Duodenal mucosa (tissue), 2 donors: Measurements from ENCODE around the gene ULBP2.
"Not testable (repeated sequence)": the region's sequence is repeated elsewhere in the genome, so short reads cannot be mapped to it uniquely, and the experiment has no call there.

ENCODE experiments used
- H3K27ac ChIP-seq: one replicate; pipeline ENCODE4 v1.7.0; 2013; ENCODE audit warnings: low read depth, low read length
- H3K27me3 ChIP-seq, 2 donors: one replicate each; pipeline ENCODE4 v1.7.0; 2013; ENCODE audit warnings: low read length in 2 of 2, control low read depth in 1 of 2; ENCODE audit not compliant: insufficient read depth in 2 of 2, control insufficient read depth in 1 of 2
- H3K36me3 ChIP-seq, 2 donors: one replicate each; pipeline ENCODE4 v1.7.0; 2013; ENCODE audit warnings: low read length in 2 of 2, control low read depth in 1 of 2; ENCODE audit not compliant: insufficient read depth in 2 of 2, control insufficient read depth in 1 of 2
- H3K4me1 ChIP-seq, 2 donors: one replicate each; pipeline ENCODE4 v1.7.0; 2013; ENCODE audit warnings: low read length in 2 of 2, control low read depth in 1 of 2; ENCODE audit not compliant: insufficient read depth in 2 of 2, control insufficient read depth in 1 of 2
- H3K4me3 ChIP-seq, 2 donors: one replicate each; pipeline ENCODE4 v1.7.0; 2013; ENCODE audit warnings: low read length in 2 of 2, low read depth in 1 of 2
- H3K9ac ChIP-seq, 2 donors: one replicate each; pipeline ENCODE4 v1.7.0; 2013; ENCODE audit warnings: low read length in 2 of 2, low read depth in 1 of 2
- H3K9me3 ChIP-seq, 2 donors: one replicate each; pipeline ENCODE4 v1.7.0; 2013; ENCODE audit warnings: low read length in 2 of 2, control low read depth in 1 of 2; ENCODE audit not compliant: control insufficient read depth in 1 of 2

The ULBP2 gene

GRCh38 chr6:149958124-149958523, 16.3 kb downstream of the ULBP2 start:
- H3K9me3 ChIP-seq, H3K9ac ChIP-seq: not testable (repeated sequence)
- H3K27me3 ChIP-seq, result peaks cover 47 to 55% of the 10 kb centered on the region in 2 donors

GRCh38 chr6:149959806-149960205, 18.0 kb downstream of the ULBP2 start:
- Histone ChIP-seq H3K4me1 (peaks cover 7 to 17% of the 10 kb centered on the region in 2 donors), H3K27me3 (peaks cover 59 to 61% of the 10 kb centered on the region in 2 donors)
- not testable (repeated sequence) for H3K27ac ChIP-seq, H3K36me3 ChIP-seq, H3K9me3 ChIP-seq, H3K4me3 ChIP-seq, H3K9ac ChIP-seq

More at GRCh38 chr6:149958124-149958523, 16.3 kb downstream of the ULBP2 start:
- not testable (repeated sequence) for H3K4me3 ChIP-seq, H3K4me1 ChIP-seq, H3K36me3 ChIP-seq, H3K27ac ChIP-seq

- no peak overlapping the region for H3K9ac ChIP-seq
- H3K27me3 ChIP-seq, result peaks cover 62 to 64% of the 10 kb centered on the region in 2 donors
- H3K27ac ChIP-seq, result no peak overlapping the region
- no peaks in the 10 kb centered on the region for H3K36me3 ChIP-seq
- no peaks in the 10 kb centered on the region for H3K9me3 ChIP-seq
- no peak overlapping the region for H3K4me3 ChIP-seq
- peaks cover 7 to 23% of the 10 kb centered on the region in 2 donors for H3K4me1 ChIP-seq
These were observed 18.7 kb downstream of the ULBP2 start for GRCh38 chr6:149960488-149960887.

GRCh38 chr6:149961728-149962425, 20.1 kb downstream of the ULBP2 start:
- H3K27me3 ChIP-seq, result peaks cover 58 to 60% of the 10 kb centered on the region in 2 donors
- no peak overlapping the region for H3K9ac ChIP-seq
- no peak overlapping the region for H3K4me3 ChIP-seq
- peaks cover 7 to 23% of the 10 kb centered on the region in 2 donors for H3K4me1 ChIP-seq
- no peaks in the 10 kb centered on the region for H3K9me3 ChIP-seq
- no peak overlapping the region for H3K27ac ChIP-seq
- H3K36me3 ChIP-seq, result no peaks in the 10 kb centered on the region

- Histone ChIP-seq H3K36me3 (no peaks in the 10 kb centered on the region), H3K9me3 (no peaks in the 10 kb centered on the region), H3K4me3 (no peak overlapping the region), H3K4me1 (peaks cover 7 to 23% of the 10 kb centered on the region in 2 donors), H3K27ac (no peak overlapping the region), H3K27me3 (peaks cover 63 to 64% of the 10 kb centered on the region in 2 donors), H3K9ac (no peak overlapping the region)
These were observed 20.8 kb downstream of the ULBP2 start for GRCh38 chr6:149962461-149963211.

GRCh38 chr6:149963212-149963461, 21.3 kb downstream of the ULBP2 start:
- Histone ChIP-seq H3K4me1 (peaks cover 7 to 23% of the 10 kb centered on the region in 2 donors), H3K36me3 (no peaks in the 10 kb centered on the region), H3K9ac (no peak overlapping the region), H3K9me3 (no peaks in the 10 kb centered on the region), H3K27me3 (peaks cover 61 to 64% of the 10 kb centered on the region in 2 donors), H3K4me3 (peak overlapping the region; percentile 59 to 68), H3K27ac (no peak overlapping the region)

GRCh38 chr6:149963462-149964307, 21.9 kb downstream of the ULBP2 start, which contains the start of gene ULBP1:
TSS of gene ULBP1 (plus strand) at chr6:149963943. CDS start at chr6:149964050, 107 bp downstream.
- Histone ChIP-seq H3K9ac (no peak within 1 kb of the TSS), H3K4me3 (peak within 1 kb of the TSS; percentile 59 to 68), H3K27me3 (peaks cover 60 to 64% of the 10 kb centered on the region in 2 donors), H3K4me1 (peaks cover 7 to 23% of the 10 kb centered on the region in 2 donors), H3K36me3 (no peaks in the 10 kb centered on the region), H3K9me3 (no peaks in the 10 kb centered on the region), H3K27ac (no peak within 1 kb of the TSS)

GRCh38 chr6:149964308-149965193, 22.7 kb downstream of the ULBP2 start:
- peak overlapping the region; percentile 59 to 68 for H3K4me3 ChIP-seq
- H3K9ac ChIP-seq, result no peak overlapping the region
- no peak overlapping the region for H3K27ac ChIP-seq
- peaks cover 59 to 62% of the 10 kb centered on the region in 2 donors for H3K27me3 ChIP-seq
- H3K36me3 ChIP-seq, result no peaks in the 10 kb centered on the region
- peaks cover 7 to 23% of the 10 kb centered on the region in 2 donors for H3K4me1 ChIP-seq
- no peaks in the 10 kb centered on the region for H3K9me3 ChIP-seq

- Histone ChIP-seq H3K9ac (no peak overlapping the region), H3K9me3 (no peaks in the 10 kb centered on the region), H3K27me3 (peaks cover 61 to 68% of the 10 kb centered on the region in 2 donors), H3K27ac (no peak overlapping the region), H3K4me1 (peaks cover 7 to 23% of the 10 kb centered on the region in 2 donors), H3K4me3 (peak overlapping the region; percentile 59 to 68), H3K36me3 (no peaks in the 10 kb centered on the region)
These were observed 23.6 kb downstream of the ULBP2 start for GRCh38 chr6:149965194-149966020.
